Daoy (cell line): Measurements from ENCODE around the gene KCTD14. TPM values are rescaled to one million over a fixed set of nuclear protein-coding genes. Genes with fewer than 3 reads are reported as not detected.
A peak's percentile ranks its signal among the peaks of the same experiment; 100 is the strongest.
"Not testable (repeated sequence)": the region's sequence is repeated elsewhere in the genome, so short reads cannot be mapped to it uniquely, and the experiment has no call there.

Source experiments
- DNase-seq: peaks from one replicate; pipeline ENCODE4 v3.0.0-alpha.2; 2015; ENCODE audit warnings: low read depth
- total RNA-seq: library from RNA; depleted of rRNA; stranded (reverse); fragments of >200 nt; shearing (Covaris generic); gene quantifications from 2 replicates; pipeline ENCODE4 v1.2.3, GENCODE V29; 2014

The KCTD14 gene
- total RNA-seq, 1 experiment from 2014 or later: 8.4 TPM

DNA sequence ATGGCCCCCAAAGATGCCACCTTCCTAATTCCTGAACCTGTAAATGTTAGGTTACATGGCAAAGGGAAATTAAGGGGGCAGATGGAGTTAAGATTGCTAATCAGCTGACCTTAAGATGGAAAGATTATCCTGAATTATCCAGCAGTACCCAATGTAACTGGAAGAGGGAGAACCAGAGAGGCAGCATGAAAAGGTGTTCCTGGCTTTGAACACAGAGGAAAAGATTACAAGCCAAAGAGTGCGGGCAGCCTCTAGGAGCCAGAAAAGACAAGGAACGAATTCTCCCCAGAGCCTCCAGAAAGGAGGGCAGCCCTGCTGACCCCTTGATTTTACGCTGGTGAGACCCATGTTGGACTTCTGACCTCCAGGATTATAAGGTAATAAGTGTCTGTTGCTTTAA, 25.5 kb upstream of the KCTD14 start:
- DNase-seq: no peak

GRCh38 chr11:78046486-78046854, 23.4 kb upstream of the KCTD14 start:
- no peak for DNase-seq

DNA sequence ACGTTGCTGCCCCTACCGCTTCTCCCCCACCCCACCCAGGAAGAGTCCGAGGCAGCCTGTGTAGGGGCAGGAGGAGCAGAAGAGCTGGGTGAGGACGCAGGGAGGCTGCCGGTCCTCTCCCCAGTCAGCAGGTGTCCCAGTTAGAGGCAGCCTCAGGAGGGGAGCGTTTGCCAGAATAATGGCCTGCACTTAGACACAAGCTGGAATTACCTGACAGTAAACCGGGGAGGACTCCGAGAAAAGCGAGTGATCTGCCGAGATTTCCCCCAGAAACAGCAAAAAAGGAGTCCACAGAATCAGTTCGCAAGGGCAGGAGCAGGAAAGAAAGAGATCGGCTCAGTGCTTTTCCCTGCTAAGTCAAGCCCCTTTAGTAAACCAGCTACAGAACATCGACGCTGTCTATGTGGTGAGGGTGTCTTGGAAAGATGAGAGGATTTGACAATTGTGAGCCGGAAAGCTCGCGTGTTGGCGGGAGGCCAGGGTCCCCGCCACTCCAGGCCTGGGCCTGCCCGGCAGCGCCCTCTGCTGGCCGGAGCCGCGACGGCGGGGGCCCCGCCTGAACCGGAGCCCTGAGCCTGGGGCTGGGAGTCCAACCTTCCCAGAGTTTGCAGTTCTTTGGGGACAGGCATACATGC, 22.9 kb upstream of the KCTD14 start:
- DNase-seq: peak; percentile 77

- DNase-seq: no peak
Observed at GRCh38 chr11:78044706-78045105, 21.6 kb upstream of the KCTD14 start.

DNA sequence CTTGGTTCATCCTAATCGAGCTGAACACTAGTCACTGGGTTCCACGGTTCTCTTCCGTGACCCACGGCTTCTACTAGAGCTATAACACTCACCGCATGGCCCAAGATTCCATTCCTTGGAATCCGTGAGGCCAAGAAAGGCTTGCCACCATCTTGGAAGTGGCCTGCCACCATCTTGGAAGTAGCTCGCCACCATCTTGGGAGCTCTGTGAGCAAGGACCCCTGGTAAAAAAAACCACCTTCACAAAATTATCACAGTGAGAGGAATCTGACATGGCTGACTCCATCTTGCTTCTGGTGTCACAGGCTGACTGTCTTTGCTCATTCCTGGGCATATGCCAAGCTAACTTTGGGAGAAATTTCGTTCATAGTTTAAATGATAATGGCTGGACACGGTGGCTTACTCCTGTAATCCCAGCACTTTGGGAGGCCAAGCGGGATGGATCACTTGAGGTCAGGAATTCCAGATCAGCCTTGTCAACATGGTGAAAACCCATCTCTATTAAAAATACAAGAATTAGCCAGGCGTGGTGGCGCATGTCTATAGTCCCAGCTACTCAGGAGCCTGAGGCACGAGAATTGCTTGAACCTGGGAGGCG, 18.9 kb upstream of the KCTD14 start:
- DNase-seq: no peak

- not testable (repeated sequence) for DNase-seq
Observed at GRCh38 chr11:78041380-78041719, 18.3 kb upstream of the KCTD14 start.

GRCh38 chr11:78040691-78041379, 17.8 kb upstream of the KCTD14 start:
- peak; percentile 71 for DNase-seq

- DNase-seq: peak; percentile 95
Observed at GRCh38 chr11:78039919-78040671, 17.0 kb upstream of the KCTD14 start.

- no peak for DNase-seq
Observed at GRCh38 chr11:78039391-78039918, 16.4 kb upstream of the KCTD14 start.

DNA sequence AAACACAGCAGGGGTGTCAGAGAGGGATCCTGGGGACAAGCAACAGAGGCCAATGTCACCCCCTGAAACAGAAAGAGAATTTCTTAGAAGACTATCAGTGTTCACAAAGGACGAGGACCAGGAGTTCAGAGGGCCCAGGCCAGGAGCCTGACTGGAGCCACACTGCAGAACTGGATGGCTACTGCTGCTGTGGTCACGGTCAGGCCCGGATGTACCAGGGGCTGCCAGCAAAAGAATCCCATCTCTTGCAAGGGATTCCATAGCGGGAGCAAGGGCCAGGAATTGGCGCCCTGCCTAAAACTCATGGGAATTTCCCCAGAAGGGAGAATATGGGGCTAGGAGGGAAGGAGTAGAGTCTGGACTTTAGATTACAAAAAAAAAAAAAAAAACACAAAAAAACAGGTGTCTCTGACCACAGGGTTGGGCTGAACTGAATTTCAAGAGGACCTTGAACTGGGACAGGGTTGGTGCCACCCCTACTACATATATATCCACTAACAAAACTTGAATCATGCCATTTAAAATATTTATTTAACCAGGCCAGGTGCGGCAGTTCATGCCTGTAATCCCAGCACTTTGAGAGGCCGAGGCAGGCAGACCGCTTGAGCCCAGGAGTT, 15.7 kb upstream of the KCTD14 start:
- DNase-seq: peak; percentile 75

DNA sequence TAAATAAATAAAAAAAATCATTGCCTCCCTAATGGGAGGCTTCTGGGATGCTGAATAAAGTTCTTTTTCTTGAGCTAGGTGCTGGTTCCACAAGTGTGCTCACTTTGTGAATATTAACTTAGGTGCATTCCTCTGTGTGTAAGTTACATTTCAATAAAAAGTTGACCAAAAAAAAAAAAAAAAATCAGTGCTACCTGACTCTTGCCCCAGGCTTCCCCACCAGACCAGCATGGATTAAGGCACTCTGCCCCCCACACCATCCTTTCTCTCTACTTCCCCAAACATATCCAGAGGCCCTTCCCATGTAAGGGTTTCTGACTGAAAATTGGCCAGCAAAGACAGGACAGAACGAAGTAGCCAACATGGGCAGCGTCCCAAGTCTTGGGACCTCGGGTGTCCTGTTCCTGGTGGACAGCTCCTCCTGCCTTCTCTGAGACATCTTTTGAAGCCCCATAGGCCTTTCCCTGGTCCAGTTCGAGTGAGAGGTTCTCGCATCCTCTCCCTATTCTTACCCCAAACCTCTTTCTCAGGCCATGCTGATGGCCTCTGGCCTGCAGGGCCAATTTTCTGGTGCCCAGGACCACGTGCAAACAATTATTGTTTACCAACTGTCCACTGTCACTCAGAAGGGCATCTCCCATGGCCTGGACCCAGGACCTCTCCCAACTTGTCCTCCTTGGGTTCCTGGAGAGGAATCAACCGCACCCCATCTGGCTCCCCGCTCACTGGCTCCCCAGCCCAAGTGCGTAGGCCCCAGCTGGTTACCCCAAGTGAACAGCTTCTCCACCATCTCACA, 14.9 kb upstream of the KCTD14 start:
- no peak for DNase-seq

DNA sequence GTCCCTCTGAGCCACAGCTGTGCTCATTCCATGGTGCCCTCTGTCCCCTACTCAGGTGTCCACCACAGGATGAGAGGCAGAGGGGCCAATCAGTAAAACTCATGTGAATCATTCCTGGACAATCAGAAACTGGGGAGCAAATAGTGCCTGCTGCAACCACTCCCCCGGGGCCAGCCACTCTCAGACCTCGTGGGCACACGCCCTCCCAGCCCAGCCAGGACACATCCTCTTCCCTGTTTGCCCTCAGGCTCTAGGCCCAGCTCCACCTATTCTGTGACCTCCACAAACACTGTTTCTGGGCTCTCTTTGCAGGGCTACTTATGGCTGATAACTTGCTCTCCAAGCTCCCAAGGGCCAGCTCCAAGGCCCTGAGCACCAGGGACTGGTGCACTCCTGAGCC, 14.0 kb upstream of the KCTD14 start:
- peak; percentile 16 for DNase-seq

DNA sequence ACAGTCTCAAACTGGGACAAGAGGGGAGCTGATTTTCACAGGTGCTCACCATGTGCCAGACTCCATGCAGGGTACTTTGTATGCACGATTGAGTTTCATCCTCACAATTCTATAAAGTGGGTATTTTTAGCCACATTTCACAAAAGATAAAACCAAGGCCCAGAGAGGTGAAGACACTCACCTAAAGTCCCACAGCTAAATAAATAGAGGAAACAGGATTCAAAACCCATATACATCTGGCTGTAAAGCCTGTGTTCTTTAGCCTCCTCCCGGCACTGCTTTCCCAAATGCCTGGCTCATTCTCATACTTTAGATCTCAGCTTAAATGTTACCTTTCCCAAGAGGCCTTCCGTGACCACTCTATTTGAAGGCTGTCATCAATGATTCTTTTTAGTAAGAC, 13.2 kb upstream of the KCTD14 start:
- no peak for DNase-seq

- DNase-seq: no peak
Observed at GRCh38 chr11:78034623-78035022, 11.5 kb upstream of the KCTD14 start.

GRCh38 chr11:78033040-78033439, 10.0 kb upstream of the KCTD14 start:
- no peak for DNase-seq

GRCh38 chr11:78032090-78032489, 9.0 kb upstream of the KCTD14 start:
- DNase-seq: no peak

- no peak for DNase-seq
Observed at GRCh38 chr11:78031629-78032028, 8.6 kb upstream of the KCTD14 start.

DNA sequence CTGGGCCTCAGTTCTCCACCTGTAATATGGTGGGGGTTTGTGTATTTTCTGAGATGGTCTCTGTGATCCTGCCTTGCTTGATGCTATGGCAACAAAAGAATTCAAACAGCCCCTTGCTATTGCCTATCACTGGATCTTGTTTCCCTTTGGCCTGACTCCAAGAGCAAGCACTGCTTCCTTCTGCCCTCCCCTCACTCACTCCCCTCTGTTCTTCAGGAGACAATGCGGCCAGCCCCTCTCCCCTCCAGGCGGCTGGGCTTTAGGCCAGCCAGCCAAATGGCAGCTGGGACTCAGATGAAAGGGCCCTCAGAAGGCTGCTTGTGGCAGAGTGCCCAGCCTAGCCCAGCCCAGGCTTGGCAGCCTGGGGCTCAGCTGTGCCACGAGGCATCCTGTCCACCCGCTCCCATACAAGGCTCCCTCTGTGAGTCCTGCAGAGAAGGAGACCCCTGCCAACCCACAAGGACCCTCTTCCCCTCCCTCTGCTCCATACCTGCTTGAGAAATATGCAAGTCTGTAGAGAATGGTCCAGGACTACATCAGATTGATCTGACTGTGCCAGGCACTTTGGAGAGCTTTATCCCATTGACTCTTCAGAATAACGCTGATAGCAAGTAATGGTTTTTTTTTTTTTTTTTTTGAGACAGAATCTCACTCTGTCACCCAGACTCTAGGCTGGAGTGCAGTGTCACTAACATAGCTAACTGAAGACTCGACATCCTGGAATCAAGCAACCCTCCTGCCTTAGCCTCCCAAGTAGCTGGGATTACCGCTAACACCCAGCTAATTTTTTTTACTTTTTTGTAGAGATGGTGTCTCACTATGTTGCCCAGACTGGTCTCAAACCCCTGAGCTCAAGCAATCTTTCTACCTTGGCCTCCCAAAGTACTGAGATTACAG, 7.6 kb upstream of the KCTD14 start:
- DNase-seq: peak; percentile 74

- peak; percentile 81 for DNase-seq
Observed at GRCh38 chr11:78028423-78028822, 5.3 kb upstream of the KCTD14 start.

DNA sequence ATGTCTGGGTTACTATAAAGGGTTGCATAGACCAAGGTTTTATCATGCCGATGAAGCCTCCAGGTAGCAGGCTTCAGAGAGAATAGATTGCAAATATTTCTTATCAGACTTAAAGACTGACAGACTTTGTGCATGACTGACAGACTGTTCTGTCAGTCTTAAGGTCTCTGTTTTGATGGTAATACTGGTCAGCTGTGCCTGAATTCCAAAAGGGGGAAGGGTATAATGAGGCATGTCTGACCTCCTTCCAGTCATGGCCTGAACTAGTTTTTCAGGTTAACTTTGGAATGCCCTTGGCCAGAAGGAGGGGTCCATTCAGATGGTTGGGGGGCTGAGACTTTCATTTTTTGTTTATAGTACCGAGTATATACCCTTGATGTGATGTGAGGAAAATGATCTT, 4.7 kb upstream of the KCTD14 start:
- no peak for DNase-seq
